GM18498 (cell line): ENCODE results near the gene TIMP2.
"Not testable (repeated sequence)": the region's sequence is repeated elsewhere in the genome, so short reads cannot be mapped to it uniquely, and the experiment has no call there.

Experiments
- ATAC-seq: cut with Tn5 transposase; IDR thresholded peaks from one replicate; pipeline ENCODE4 v1.9.1; 2021; ENCODE audit warnings: mild to moderate bottlenecking, moderate library complexity; ENCODE audit not compliant: unreplicated experiment

Gene TIMP2

GRCh38 chr17:78891406-78892061, 33.7 kb downstream of the TIMP2 start:
- ATAC-seq, result no peak

- no peak for ATAC-seq
These were observed 34.7 kb downstream of the TIMP2 start for GRCh38 chr17:78890498-78890897.

GRCh38 chr17:78890096-78890495, 35.1 kb downstream of the TIMP2 start:
- ATAC-seq, result not testable (repeated sequence)

GRCh38 chr17:78889531-78889930, 35.7 kb downstream of the TIMP2 start:
- no peak for ATAC-seq

- no peak for ATAC-seq
These were observed 36.2 kb downstream of the TIMP2 start for GRCh38 chr17:78888941-78889518.

GRCh38 chr17:78886954-78887353, 38.2 kb downstream of the TIMP2 start:
- no peak for ATAC-seq

- ATAC-seq, result no peak
These were observed 39.2 kb downstream of the TIMP2 start for GRCh38 chr17:78885956-78886355.

GRCh38 chr17:78884876-78885667, 40.1 kb downstream of the TIMP2 start:
- ATAC-seq, result no peak

- ATAC-seq, result no peak
These were observed 40.9 kb downstream of the TIMP2 start for GRCh38 chr17:78884148-78884825.

- no peak for ATAC-seq
These were observed 41.6 kb downstream of the TIMP2 start for GRCh38 chr17:78883533-78884131.

GRCh38 chr17:78883089-78883532, 42.1 kb downstream of the TIMP2 start:
- ATAC-seq, result no peak

- no peak for ATAC-seq
These were observed 42.6 kb downstream of the TIMP2 start for GRCh38 chr17:78882540-78883088.

GRCh38 chr17:78879635-78880186, 45.5 kb downstream of the TIMP2 start:
- no peak for ATAC-seq

- ATAC-seq, result no peak
These were observed 46.2 kb downstream of the TIMP2 start for GRCh38 chr17:78878871-78879527.

- no peak for ATAC-seq
These were observed 46.9 kb downstream of the TIMP2 start for GRCh38 chr17:78878261-78878660.

GRCh38 chr17:78876954-78877517, 48.2 kb downstream of the TIMP2 start:
- ATAC-seq, result not testable (repeated sequence)

GRCh38 chr17:78876094-78876597, 49.0 kb downstream of the TIMP2 start:
- no peak for ATAC-seq

- ATAC-seq, result no peak
These were observed 49.7 kb downstream of the TIMP2 start for GRCh38 chr17:78875363-78876093.
